D721Med (cell line): ENCODE measurements around the gene MAPRE2.
"Not testable (repeated sequence)": the region's sequence is repeated elsewhere in the genome, so short reads cannot be mapped to it uniquely, and the experiment has no call there.

Source experiments
- DNase-seq: peaks from one replicate; pipeline ENCODE4 v3.0.0; 2011; ENCODE audit warnings: low spot score; ENCODE audit not compliant: insufficient read length
- FAIRE-seq: peaks from 2 replicates; lab custom pipeline; 2011; peaks lifted over from hg19 to GRCh38; lab: Jason Lieb, UNC
- TF ChIP-seq, protein P1 (sequence below): IDR thresholded peaks from 2 replicates; pipeline ENCODE4 v1.5.1; 2012; ENCODE audit warnings: mild to moderate bottlenecking, control low read depth; ENCODE audit not compliant: insufficient read depth; ENCODE audit errors: missing control alignments

The MAPRE2 gene

DNA sequence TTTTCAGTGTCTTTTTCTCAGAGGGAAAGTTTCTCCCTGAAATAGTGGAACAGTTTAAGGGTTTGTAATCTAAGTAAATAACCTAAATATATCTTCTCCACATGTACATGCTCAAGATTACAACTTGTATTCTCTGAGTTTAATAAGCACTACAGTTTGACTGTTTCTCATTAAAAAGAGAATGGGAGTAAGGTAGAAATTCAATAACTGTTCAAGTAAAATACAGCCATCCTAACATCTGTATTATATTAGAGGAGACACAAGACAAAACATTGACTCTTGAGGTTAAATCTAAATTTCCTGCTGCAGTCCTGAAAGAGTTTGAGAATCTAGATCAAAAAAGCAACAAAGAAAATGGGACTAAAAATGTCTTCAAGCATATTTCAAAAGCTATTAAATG lies 126.6 kb downstream of the MAPRE2 start:
- DNase-seq (no peak), FAIRE-seq (no peak)
- TF ChIP-seq, protein P1, sequence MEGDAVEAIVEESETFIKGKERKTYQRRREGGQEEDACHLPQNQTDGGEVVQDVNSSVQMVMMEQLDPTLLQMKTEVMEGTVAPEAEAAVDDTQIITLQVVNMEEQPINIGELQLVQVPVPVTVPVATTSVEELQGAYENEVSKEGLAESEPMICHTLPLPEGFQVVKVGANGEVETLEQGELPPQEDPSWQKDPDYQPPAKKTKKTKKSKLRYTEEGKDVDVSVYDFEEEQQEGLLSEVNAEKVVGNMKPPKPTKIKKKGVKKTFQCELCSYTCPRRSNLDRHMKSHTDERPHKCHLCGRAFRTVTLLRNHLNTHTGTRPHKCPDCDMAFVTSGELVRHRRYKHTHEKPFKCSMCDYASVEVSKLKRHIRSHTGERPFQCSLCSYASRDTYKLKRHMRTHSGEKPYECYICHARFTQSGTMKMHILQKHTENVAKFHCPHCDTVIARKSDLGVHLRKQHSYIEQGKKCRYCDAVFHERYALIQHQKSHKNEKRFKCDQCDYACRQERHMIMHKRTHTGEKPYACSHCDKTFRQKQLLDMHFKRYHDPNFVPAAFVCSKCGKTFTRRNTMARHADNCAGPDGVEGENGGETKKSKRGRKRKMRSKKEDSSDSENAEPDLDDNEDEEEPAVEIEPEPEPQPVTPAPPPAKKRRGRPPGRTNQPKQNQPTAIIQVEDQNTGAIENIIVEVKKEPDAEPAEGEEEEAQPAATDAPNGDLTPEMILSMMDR, result no peak

DNA sequence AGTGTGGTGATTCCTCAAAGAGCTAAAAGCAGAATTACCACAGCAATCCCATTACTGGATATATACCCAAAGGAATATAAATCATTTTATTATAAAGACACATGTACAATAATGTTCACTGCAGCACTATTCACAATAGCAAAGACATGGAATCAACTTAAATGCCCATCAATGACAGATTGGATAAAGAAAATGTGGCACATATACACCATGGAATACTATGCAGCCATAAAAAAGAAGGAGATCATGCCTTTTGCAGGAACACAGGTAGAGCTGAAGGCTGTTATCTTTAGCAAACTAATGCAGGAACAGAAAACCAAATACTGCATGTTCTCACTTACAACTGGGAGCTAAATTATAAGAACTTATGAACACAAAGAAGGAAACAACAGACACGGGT lies 129.1 kb downstream of the MAPRE2 start:
- not testable (repeated sequence) for FAIRE-seq

DNA sequence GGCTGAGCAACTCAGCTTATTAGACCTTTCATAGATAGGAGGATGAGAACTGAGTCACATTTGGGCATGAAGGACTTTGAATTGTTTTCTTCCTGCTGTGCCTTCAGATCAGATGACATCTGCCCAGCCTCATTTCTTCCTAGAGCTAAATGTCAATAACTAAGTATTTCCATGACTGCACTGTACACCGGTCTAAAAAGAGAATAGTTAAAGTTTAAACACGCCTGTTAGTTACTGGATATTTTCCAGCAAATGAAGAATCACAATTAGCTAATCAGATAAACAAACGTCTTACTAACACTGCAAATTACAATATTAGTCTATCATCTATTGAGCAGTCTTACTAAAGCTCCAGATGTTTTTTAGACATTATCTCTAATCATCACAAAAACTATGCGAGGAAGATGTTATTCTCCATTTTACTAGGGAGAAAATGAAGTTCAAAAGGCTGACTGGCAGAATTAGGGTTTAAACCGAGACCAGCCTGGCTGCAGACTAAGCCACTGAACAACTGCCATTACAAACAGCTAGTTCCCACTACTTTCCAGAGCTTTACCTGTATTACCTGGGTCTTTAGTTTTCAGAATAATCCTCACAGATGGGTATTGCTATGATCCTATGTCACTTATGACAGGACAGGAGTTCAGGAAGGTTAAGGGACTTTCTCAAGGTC lies 130.2 kb downstream of the MAPRE2 start:
- DNase-seq (no peak), FAIRE-seq (peak; percentile 93)
- TF ChIP-seq, protein P1, result no peak

More for the DNA sequence above, 129.1 kb downstream of the MAPRE2 start:
- DNase-seq, result not testable (repeated sequence)

DNA sequence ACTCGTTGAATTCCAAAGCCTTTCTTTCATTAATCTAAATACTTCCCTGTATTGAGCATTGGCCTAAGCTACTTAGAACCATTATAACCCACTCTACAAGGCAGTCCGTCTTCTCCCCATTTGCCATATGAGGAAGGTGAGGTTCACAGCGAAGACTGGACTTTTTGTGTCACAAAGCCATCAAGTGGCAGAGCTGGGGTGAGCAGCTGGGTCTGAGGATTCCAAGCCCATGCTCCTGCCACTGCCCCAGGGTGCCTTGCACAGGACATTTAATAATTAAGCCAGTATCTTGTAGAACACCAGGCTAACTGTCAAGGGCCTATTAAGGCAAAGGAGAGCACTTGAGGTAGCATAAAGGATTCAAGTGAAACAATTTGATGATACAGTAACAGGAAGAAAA lies 130.8 kb downstream of the MAPRE2 start:
- FAIRE-seq (no peak), DNase-seq (no peak)
- TF ChIP-seq, protein P1, result no peak

DNA sequence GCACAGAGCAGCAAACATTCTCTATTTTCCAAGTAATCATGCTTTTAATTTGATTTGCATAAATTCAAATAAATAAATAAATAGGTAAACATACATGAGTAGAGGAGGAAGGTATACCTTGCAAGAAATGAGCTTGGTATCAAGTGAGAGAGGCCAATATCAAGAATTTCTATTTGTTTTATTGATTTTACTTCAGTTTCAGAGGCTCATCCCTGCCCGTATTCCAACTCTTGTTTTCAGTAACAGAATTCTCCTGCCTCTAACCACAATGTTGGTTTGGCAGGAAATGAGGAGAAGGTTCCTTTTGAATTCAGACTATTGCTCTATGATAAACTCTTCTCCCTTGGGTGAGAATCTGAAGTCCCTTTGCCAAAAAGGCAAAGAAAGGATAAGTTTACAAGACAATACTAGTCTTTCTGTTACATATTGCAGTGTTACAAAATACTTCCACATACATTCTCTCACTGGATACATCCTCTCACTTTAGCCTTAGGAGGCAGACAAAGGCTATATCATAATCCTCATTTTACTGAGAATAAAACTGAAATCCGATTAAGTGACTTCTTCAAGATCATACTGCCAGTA lies 131.3 kb downstream of the MAPRE2 start:
- FAIRE-seq (peak; percentile 95), DNase-seq (no peak)
- TF ChIP-seq, protein P1, result no peak

DNA sequence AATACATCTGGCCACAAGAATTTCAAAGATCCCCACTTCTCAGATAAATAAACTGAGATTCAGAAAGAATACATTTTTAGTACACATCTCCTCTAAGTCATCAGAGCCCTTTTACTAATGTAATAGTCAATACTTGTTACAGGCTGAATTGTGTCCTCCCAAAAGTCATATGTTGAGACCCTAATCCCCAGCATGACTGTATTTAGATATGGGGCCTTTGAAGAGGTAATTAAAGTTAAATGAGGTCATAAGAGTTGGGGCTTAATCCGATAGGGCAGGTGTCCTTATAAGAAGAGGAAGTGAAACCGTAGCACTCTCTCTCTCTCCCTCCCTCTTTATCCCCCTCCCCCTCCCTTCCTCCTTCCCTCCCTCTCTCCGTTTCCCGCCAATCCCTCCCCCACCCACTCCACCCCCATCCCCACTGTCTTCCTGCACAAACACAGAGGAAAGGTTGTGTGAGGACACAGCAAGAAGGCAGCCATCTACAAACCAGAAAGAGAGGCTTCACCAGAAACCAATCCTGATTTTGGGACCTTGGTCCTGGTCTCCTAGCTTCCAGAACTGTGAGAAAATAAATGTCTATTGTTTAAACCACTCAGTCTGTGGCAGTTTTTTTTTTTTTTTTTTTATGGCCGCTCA lies 133.0 kb downstream of the MAPRE2 start:
- TF ChIP-seq, protein P1, result no peak
- DNase-seq (no peak), FAIRE-seq (no peak)

DNA sequence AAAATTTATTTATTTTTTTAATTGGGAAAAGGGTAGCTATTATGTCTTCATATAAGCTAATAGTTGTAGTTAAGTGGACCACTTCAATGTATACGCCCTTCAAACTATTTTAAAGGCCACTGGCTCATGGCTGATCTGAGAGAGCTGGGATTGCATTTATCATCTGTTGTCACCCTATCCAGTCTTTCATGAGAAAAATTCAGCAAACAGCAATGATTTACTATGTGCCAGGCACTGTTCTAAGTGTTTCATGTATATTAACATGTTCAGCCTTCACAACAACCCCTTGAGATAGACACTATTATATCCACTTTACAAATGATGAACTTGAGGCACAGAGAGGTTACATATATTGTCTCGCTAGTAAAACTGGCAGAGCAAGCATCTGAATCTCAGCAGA lies 133.5 kb downstream of the MAPRE2 start:
- no peak for DNase-seq
- peak; percentile 35 for FAIRE-seq
- TF ChIP-seq, protein P1, result no peak
